Measurements from ENCODE around the gene BTBD8.
"Not testable (repeated sequence)": the region's sequence is repeated elsewhere in the genome, so short reads cannot be mapped to it uniquely, and the experiment has no call there.

The BTBD8 gene

GRCh38 chr1:92076363-92076762 lies 3.8 kb upstream of the BTBD8 start:
- DNase-seq (ENCODE audit: extremely low read depth, low read depth), result no peak

GRCh38 chr1:92078077-92078476 lies 2.1 kb upstream of the BTBD8 start:
- not testable (repeated sequence) for DNase-seq (ENCODE audit: extremely low read depth, low read depth)

More at GRCh38 chr1:92076363-92076762, 3.8 kb upstream of the BTBD8 start:
- no peak for TF ChIP-seq CTCF (IDR thresholded peaks at IDR 0.05; ENCODE audit: low read depth, low read length)

GRCh38 chr1:92079441-92079840 lies 704 bp upstream of the BTBD8 start:
- no peak for DNase-seq (ENCODE audit: extremely low read depth, low read depth)
- TF ChIP-seq CTCF (IDR thresholded peaks at IDR 0.05; ENCODE audit: low read depth, low read length), result no peak

GRCh38 chr1:92081031-92081430 lies 886 bp downstream of the BTBD8 start:
- TF ChIP-seq CTCF (IDR thresholded peaks at IDR 0.05; ENCODE audit: low read depth, low read length), result no peak
- no peak for DNase-seq (ENCODE audit: extremely low read depth, low read depth)

GRCh38 chr1:92084651-92085050 lies 4.5 kb downstream of the BTBD8 start:
- no peak for TF ChIP-seq CTCF (IDR thresholded peaks at IDR 0.05; ENCODE audit: low read depth, low read length)
- no peak for DNase-seq (ENCODE audit: extremely low read depth, low read depth)

- no peak for TF ChIP-seq CTCF (IDR thresholded peaks at IDR 0.05; ENCODE audit: low read depth, low read length)
- DNase-seq (ENCODE audit: extremely low read depth, low read depth), result no peak
Observed at GRCh38 chr1:92085727-92086126, 5.6 kb downstream of the BTBD8 start.

- TF ChIP-seq CTCF (IDR thresholded peaks at IDR 0.05; ENCODE audit: low read depth, low read length), result no peak
- no peak for DNase-seq (ENCODE audit: extremely low read depth, low read depth)
Observed at GRCh38 chr1:92087542-92087941, 7.4 kb downstream of the BTBD8 start.

GRCh38 chr1:92091625-92092024 lies 11.5 kb downstream of the BTBD8 start:
- no peak for TF ChIP-seq CTCF (IDR thresholded peaks at IDR 0.05; ENCODE audit: low read depth, low read length)
- no peak for DNase-seq (ENCODE audit: extremely low read depth, low read depth)
